HG03103 (cell line): ENCODE data around the gene FOCAD.

ENCODE experiments used
- ATAC-seq: cut with Tn5 transposase; IDR thresholded peaks from one replicate; pipeline ENCODE4 v1.9.1; 2021; ENCODE audit warnings: low read depth; ENCODE audit not compliant: unreplicated experiment

The FOCAD gene

DNA sequence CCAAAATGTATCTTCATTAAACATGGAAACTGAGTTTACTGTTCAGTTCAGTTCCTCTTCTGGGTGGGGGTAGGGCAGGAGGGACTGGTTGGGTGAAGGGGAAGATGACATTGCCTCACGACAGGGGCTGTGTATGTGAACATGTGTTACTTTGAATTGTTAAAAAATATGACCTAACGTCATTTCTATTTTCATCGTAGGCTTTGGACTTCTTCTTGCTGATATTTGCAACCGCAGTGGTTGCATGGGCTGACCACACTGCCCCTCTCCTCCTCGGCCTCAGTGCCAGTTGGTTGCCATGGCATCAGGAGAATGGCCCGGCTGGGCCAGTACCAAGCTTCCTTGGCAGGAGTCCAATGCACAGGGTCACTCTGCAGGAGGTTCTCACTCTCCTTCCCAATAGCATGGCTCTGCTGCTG, 305.9 kb downstream of the FOCAD start:
- ATAC-seq: no peak

DNA sequence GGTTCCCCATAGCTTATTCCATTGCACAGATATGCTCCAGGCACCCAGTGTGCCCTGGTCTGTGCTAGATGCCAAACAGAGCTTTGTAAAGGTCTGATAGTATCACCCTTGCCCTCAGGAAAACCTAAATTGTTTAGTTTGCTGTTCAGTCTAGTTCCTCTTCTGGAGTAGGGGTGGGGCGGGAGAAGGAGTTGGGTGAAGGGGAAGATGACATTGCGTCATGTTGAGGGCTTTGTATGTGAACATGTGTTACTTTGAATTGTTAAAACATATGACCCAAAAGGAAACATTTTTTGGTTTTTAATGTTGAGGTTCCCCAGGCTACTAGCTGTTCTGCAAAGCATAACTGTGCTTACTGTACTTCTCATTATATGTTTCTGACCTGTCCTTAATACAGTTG, 306.8 kb downstream of the FOCAD start:
- no peak for ATAC-seq

DNA sequence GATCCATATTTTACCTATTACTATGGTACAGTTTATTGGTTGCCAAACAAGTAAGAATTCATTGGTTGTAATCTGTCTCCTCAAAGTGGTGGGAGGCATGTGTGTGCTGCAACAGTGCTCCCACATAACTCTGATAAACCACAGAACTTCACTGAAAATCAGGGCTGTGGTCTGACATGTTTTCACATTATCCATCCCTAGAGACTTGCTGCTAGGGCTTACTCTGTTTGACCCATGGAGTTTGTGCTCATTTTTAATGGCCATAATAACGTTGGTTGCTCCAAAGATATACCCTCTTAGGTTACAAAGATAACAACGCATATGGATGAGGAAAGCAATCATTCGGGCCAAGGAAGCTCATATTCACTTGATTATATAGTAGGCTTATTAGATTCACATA, 310.4 kb downstream of the FOCAD start:
- no peak for ATAC-seq

DNA sequence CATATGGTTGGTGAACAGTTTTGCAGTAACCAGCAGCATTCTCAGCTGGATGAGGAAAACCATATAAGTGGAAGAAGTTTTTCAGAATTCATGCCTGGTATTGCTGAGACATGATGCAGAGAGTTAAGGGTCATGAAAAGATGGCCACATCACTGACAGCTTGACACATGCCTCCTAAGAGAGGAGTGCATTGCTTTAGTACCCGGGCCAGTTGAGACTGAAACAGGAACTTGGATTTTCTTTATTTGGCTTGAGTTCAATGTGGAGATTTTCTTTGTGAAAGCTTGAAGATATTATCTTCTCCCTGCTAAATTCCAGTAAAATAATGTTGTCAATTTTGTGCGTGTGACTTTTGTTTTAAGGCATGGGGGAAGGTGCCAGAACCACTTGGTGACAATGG, 311.6 kb downstream of the FOCAD start:
- ATAC-seq: no peak

DNA sequence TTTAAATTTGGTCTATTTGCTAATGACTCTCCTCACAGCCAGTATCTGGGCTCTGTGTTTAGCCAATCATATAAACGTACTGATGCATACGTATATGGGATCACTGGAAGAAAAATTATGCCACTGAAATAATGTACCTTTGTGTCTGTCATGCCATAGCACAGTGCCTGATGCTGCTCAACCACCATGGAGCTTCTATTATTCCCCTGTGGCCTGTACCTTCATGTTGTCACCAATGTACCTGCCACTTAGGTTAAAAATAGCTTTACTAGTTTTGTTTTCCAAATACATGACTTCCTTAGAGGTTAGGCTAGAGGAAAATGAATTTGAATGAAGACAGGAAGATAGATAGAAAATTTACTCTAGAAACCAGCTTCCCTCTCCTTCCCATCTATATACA, 312.8 kb downstream of the FOCAD start:
- peak; percentile 64 for ATAC-seq

DNA sequence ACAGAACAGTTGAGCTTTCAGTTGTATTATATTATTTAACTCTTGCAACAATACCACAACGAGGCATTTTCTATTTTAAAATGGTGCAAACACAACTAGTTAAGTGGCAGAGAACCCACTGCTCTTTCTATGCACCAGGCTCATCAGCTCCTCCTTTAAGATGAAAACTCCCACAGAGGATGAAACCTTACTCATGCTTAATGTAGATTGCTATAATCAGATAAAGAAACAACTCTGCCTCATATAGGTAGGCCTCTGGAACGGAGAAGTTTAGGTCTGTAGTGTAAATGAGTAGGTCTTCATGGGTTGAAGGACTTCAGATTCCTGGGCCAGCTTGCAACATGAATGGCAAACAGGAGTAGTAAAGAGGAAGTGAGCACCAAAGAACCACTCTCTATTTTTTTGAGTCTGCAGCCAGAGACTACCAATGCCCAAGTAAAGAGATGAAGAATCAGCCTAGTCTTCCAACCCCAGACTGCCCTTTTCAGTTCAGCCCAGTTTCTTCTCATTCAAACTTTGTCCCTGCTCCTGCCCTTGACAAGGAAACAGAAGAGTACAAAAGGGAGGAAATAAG, 313.5 kb downstream of the FOCAD start:
- peak; percentile 78 for ATAC-seq

DNA sequence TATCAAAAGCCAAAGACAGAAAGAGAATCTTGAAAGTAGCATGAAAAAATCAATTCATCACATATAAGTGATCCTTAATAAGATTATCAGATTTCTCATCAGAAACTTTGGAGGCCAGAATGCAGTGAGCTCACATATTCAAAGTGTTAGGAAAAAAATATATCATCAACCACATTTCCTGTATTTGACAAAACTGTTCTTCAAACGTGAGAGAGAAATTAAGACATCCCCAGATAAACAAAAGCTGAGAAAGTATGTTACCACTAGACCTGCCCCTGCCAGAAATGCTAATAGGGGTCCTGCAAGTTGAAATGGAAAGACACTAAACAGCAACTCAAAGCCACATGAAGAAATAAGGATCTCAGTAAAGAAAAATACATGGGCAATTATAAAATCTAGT, 317.5 kb downstream of the FOCAD start:
- ATAC-seq: no peak

DNA sequence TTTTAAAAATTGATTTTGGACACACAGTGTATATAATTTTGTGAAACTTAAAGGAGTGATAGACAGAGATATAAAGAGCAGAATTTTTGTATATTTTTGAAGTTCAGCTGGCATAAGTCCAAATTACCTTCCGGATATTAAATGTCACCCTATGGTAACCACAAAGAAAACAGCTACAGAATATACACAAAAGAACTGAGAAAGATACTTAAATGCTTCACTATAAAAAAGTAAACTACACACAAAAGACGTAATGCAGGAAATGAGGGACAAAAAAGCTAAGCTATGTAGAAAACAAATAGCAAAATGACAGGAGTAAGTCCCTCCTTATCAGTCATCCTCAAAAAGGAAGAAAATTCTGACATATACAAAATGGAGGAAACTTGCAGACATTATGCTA, 318.0 kb downstream of the FOCAD start:
- ATAC-seq: no peak

DNA sequence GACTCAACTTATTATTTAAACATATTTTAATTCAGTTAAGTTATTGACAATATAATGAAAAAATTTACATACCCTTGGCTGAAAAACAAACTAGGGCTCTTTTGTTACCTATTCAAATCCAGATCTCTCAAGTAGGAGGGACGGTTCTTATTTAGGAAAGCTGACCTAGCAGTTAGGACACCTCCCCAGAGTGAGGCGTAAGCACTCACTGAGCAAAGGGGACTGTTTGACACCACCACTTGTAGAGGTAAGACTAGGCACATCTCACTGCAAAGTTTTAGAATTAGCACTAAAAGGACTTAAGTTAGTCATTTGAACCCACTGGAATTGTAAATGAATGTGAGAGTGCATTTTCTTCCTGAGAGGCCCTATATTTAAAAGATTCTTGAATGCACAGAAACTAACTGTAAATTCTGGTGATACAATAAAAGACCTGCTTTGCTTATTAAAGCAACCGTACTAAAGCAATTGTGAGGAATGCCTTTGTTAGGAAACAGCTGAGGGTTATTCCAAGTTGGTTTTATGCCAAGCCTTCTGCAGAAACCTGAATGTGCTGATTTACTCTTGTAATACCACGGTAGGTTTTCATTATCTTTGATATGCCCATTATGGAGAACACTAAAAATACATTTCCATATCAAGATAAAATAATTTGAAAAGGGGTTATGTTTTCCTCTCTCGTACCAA, 331.2 kb downstream of the FOCAD start:
- no peak for ATAC-seq

DNA sequence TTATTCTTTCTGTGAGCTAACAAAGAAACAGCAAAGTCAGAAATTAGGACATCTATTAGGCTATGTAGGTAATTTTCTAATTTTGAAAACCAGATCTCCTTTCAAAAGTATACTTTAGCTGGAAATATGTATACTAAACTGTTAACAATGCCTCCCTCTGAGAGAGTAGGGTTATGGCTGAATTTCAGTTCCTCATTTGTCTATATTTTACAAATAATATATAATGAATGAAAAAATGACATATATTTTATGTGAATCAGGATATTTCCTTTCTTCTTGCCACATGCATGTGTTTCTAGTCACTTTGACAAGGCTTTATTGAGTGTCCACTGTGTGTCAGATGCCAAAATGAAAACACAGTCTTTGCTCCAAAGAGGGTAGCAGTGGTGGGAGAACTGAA, 331.9 kb downstream of the FOCAD start:
- no peak for ATAC-seq

DNA sequence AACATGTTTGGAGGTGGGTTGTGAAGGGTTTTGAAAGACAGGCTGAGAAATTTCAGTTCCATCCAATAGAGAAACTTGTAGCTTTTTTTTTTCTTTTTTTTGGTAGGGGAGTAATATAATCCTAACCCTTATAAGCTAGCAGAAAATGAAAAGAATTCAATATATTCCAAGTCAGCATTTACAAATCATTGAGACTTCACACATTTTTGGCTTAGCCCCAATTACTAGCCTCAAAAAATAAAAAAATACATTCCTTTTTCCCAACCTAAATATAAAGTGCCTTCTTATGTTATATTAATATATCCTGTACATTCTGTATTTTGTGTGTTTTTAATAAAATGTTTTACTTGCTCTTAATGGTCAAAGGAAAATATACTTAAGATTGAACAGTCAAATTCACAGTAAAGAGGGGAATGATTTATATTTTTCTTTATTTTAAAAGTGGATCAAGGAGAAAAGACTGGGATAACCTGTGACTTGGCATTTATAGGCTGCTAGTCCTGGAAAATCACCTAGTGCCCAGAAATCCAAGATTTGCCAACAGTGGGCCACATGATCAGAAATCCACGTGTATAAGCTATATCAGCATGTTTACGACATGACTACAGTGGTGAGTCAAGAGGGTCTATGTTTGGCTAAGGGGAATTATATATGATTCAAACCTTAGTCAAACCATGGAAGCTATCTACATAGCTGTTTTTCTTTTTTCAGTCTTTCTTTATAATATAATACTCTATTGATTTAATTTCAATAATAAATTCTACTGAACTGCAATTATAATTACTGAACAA, 332.8 kb downstream of the FOCAD start:
- no peak for ATAC-seq

DNA sequence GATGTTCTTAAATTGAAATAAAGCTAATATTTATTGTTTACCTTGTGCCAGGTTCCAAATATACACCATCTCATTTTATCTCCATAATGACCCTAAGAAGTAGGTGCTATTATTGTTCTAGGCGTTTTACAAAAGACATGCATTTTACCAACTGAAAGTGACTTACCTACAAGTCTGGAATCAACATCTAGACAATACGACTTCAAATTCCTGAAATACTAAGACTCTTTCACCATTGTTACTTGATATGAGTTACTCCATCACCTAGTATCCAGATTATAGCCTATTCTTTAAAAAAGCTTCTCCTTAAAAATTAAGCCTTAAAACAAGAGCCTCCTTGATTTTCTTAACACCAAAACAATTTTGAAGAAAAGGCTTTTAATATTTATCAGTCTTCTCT, 334.1 kb downstream of the FOCAD start:
- ATAC-seq: no peak

DNA sequence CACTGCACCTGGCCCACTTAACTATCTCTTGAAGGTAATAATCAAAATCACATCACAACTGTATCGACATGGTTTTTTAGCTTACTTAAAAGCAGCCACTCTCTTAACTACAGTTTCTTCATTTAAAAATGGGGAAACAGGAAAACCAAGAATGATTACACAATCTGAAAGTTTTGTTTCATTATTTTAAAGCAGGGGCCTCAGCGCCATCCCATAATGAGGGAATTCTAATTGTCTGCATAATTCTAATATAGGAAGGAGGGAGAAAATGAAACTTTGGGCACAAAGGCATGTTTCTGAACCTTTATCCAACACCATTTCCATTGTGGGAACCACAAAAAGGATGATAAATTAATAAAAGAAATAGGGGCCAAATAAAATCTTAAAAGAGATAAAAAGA, 339.8 kb downstream of the FOCAD start:
- no peak for ATAC-seq

DNA sequence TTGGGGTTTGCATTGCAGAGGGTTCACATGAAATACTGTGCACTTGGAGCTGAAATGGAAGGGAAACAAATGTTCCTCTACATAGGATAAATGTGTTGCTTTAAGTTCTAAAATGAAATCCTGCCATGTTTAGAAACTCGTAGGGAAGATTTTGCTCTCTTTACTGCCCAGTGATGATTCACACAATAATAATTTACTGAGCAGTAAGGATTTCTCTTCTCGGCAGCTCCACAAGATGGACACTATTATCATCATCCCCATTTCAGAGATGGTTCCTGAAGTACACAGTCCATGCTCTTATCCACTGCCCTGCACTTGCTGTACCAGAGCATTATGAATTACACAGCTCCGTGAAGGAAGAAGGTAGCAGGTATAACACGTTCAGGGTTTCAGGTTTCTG, 343.2 kb downstream of the FOCAD start:
- ATAC-seq: no peak

DNA sequence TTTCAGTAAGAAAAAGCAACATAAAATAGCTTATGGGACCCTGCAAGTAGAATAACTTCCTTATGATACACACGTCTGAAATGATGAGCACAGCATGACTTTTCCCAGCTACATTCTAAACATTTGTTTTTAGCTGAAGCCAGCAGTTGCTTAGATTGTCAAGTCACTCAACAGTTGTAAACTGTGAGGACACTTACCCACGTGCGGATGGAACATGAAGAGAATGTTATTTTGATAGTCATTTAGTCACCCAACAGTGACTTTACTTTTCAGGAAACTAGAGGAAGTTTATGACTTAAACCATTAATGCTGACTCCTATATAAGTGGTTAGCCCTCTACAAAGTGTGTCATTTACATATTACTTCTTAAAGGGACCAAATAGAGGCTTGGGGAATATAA, 344.4 kb downstream of the FOCAD start:
- no peak for ATAC-seq

DNA sequence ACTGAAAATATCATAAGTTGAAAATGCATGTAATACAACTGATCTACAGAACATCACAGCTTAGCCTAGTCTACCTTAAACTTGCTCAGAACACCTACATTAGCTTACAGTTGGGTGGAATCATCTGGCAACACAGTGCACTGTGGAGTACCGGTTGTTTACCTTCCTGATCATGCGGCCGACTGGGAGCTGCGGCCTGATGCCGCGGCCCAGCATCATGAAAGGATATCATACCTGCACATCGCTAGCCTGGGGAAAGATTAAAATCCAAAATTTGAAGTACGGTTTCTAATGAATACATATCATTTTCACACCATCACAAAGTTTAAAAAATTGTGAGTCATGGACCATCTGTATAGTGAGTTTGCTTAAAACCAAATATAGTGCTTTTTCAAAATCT, 345.6 kb downstream of the FOCAD start:
- ATAC-seq: no peak

DNA sequence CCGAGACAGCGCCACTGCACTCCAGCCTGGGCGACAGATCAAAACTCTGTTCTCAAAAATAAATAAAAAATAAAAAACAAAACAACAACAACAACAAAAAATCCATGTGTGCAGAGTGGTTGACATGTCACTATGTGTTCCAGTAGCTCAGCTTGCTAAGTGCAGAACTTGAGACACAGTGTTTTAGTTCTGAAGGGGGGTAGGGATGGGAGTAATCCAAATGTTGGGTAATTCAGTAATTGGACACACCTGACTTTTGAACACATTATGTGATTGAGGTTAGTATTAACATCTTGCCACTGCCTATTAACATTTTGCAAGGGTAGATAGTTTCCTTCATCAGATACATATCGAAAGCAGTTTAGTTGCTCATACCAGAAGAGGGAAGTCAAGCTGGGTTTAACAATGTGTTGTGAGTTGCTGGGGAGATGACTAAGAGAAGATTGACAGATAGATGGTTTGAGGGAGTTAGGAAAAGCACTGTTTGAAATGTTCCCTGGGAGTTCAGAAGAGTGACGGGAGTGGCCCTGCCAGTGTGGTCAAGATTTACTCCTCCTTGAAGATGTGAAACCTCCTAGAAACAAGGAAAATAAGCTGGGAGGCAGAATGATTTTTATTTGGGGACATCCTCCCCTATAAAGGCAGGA, 346.5 kb downstream of the FOCAD start:
- peak; percentile 81 for ATAC-seq

DNA sequence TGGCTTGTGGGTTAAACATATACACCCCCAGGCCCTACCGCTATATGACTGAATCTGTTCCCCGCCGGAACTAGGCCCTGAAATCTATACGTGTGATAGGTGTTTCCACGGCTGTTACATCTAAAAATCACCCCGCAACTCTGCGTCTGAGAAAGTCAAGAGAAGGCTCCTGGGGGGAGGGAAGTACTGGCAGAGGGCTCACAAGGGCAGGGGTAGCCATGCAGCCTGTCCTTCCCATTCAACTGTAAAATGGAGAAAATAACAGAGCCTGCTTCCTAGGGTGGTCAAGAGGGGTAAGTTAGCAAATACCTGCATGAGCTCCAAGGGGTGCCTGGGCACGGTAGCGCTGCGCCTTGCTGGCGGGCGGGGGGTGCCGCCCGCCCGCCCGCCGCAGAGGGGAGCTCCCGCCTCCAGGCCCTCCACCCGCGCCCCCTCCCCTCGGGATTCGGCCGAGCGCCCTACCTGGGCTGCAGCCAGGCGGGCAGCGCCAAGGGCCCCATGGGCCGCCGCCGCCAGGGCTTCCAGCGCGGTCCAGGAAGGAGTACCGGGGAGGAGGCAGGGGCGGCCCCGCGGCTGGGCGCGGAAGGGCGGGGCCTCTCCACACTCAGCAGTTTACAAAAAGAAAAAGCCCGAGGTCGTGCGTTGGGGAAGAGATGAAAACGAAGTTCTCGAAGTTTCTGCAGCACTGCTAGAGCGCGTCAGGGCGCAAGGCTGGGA, 347.2 kb downstream of the FOCAD start, which contains the start of gene HACD4:
TSS of gene HACD4 (minus strand) at position 550 of the 717 bp plus-strand sequence. CDS start at position 500, 50 bp downstream.
- ATAC-seq: peak; percentile 57

DNA sequence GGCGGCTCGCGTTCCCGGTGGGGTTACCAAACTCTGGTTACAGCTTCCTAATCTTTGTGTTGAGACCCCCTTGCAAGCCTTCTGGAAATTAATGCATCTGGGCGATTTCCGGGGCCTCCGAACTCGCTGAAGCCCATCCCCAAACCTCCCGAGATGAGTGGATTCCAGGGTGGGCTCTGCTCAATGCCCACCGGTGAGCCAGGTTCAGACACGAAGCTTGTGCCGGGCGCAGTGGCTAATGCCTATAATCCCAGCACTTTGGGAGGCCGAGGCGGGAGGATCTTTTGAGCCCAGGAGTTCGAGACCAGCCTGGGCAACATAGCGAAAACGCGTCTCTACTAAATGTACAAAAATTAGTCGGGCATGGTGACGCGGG, 347.7 kb downstream of the FOCAD start:
- no peak for ATAC-seq

DNA sequence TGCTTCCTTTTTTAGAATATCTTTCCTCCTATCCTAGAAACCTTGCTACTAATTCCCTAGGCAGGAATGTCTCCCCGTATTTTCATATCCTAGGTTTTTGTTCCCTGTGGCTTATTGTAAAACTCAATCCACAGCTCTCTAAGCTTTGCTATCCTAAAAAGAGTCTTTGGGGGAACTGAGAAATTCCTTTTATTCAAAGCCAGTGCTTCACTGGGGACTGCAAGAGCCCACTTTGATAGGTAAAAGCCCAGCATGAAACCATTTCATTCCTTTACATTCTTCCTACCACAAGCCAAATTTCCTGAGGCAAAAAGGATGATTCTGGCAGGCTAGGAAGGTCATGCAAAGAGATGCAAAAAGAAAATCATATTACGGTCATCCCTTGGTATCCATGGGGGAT, 353.2 kb downstream of the FOCAD start:
- no peak for ATAC-seq

DNA sequence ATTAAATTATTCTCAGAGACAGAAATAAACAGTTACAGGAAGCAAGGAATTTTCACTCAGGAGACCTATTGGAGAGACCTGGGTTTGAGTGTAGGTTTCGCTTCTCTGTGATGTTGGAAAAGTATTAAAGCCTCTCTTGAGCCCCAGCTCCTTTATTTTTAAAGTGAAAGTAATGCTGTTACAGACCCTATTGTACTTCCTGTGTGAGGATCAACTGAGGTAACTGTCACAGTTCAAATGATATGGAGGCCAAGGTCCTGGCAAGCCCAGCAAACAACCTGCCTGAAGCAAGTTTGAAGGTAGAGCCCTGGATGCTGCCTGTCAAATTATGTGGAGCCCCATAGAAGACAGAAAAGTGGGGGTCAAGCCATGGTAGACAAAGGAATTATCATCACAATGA, 355.2 kb downstream of the FOCAD start:
- ATAC-seq: no peak
